ENCODE results near the gene MBNL1. TPM values are rescaled to one million over a fixed set of nuclear protein-coding genes. Genes with fewer than 3 reads are reported as not detected.

Gene MBNL1
- total and polyA plus RNA-seq, 2 of the 13 experiments (the other 11 are each of a cell fraction or from before 2014, with no cell fraction given) = 27.1 to 55.4 TPM

- H2AFZ ChIP-seq (ENCODE audit: low read length) = no peak overlapping the region
- ATAC-seq (no peak), FAIRE-seq (no peak), DNase-seq (ENCODE audit: low spot score) (no peak)
- H3K9me3 ChIP-seq (ENCODE audit: low read length) = no peaks in the 10 kb centered on the region
- no peak overlapping the region for H3K27ac ChIP-seq (ENCODE audit: extremely low read length, insufficient read depth, low read length)
- 98% methylated on average over 1 of the region's 1 CpG for WGBS (ENCODE audit: low lambda C conversion rate)
- ChIA-PET POLR2A (no interaction called here), CTCF (ENCODE audit: low intra/inter-chr PET ratio, low total read pairs) (no interaction called here)
- peaks cover 17% of the 10 kb centered on the region for H3K4me1 ChIP-seq (ENCODE audit: insufficient read depth, low read length)
- no peak overlapping the region for H3K4me3 ChIP-seq (replicated peaks in 1 of 3; ENCODE audit: insufficient read depth in 1 of 3, low read depth in 2 of 3, low read length in 3 of 3)
- TF ChIP-seq ELF4 (CRISPR knock-in tag; IDR thresholded peaks at IDR 0.05; ENCODE audit: borderline replicate concordance) = no peak
- TF ChIP-seq ZNF33A (CRISPR knock-in tag; IDR thresholded peaks at IDR 0.05; ENCODE audit: borderline replicate concordance) = no peak
- TF ChIP-seq SMARCC2 (IDR thresholded peaks at IDR 0.05) = no peak
- TF ChIP-seq NFE2L1 (CRISPR knock-in tag; IDR thresholded peaks at IDR 0.05; ENCODE audit: borderline replicate concordance) = no peak
- TF ChIP-seq ZNF570 (CRISPR knock-in tag; IDR thresholded peaks at IDR 0.05; ENCODE audit: borderline replicate concordance) = no peak
- TF ChIP-seq MAZ (IDR thresholded peaks at IDR 0.05; ENCODE audit: borderline replicate concordance, low read depth, low read length) = no peak
- no peak for TF ChIP-seq MAZ (CRISPR knock-in tag; IDR thresholded peaks at IDR 0.05; ENCODE audit: low read depth)
- no peak for TF ChIP-seq CBX2 (IDR thresholded peaks at IDR 0.05; ENCODE audit: low read depth, low read length)
- TF ChIP-seq CBX2 (CRISPR knock-in tag; IDR thresholded peaks at IDR 0.05; ENCODE audit: low read depth) = no peak
- TF ChIP-seq MAX (IDR thresholded peaks at IDR 0.05) = no peak
- no peak for TF ChIP-seq SIN3B (IDR thresholded peaks at IDR 0.05; ENCODE audit: low read length)
- H3K9ac ChIP-seq (ENCODE audit: insufficient read depth, low read depth, low read length) = no peak overlapping the region
- H3K79me2 ChIP-seq (ENCODE audit: insufficient read depth, low read length) = peaks cover 90% of the 10 kb centered on the region
- H3K4me2 ChIP-seq (ENCODE audit: low read depth, low read length) = no peak overlapping the region
- no peaks in the 10 kb centered on the region for H3K27me3 ChIP-seq (ENCODE audit: control insufficient read depth in 1 of 2, insufficient read depth in 2 of 2, low read length in 2 of 2)
- intact Hi-C loops (cut with micrococcal nuclease; ENCODE audit: unreplicated experiment) (no loop called here), in situ Hi-C loops (cut with HindIII; ENCODE audit: extremely low pct_ligation_motif_present, low pct_unique_long_range_greater_than_20kb) (no loop called here)
- no peaks in the 10 kb centered on the region for H3K36me3 ChIP-seq (replicated peaks in 1 of 2; ENCODE audit: control insufficient read depth in 1 of 2, insufficient read depth in 2 of 2, low read length in 2 of 2)
- BruUV-seq (replicated peaks) = no TSS peak
- peaks cover 8% of the 10 kb centered on the region; the same call in 1 of the 2 replicates for H4K20me1 ChIP-seq (ENCODE audit: insufficient read depth, low read length)
Observed at GRCh38 chr3:152288681-152289080, 20.0 kb downstream of the MBNL1 start.
